NCI-H1417 (cell line): Measurements from ENCODE around the gene ATXN7L2.

Experiments
- DNase-seq, 3 experiments: peaks; one replicate each; lab custom pipeline; 2025; lab: John Stamatoyannopoulos, UW

Gene ATXN7L2

DNA sequence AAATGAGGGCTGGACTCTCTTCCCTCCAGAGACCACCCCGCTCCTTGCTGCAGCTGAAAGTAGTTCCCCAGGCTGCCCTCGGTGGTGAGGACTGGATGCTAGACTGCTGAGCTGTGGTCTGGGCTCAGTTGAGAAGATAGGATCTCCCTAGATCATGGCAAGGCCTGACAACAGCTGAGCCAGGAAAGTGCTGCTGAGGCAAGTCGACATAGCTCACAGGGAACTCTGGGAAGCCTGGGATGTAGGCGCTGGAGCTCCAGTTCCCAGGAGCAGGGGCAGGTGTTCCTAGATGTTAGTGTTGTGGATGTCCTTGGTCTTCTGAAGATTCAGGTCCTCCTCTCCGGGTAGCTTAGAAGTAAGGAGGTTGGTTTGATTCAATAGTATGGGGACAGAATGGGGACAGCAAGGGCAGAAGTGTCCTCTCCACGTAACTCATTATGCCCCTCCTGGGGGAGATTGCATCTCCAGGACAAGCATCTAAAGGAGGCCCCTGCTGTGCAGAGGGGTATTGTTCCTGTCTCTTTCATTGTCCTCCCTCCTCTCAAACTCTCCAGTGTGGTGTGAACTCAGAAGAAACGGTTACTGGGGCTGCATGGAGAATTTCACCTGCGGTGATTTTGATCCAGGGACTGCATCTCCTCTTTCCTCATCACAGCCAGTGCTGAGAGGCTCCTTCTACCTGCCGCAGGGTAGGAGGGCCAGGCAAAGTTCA, 13.9 kb downstream of the ATXN7L2 start:
- no peak for DNase-seq

DNA sequence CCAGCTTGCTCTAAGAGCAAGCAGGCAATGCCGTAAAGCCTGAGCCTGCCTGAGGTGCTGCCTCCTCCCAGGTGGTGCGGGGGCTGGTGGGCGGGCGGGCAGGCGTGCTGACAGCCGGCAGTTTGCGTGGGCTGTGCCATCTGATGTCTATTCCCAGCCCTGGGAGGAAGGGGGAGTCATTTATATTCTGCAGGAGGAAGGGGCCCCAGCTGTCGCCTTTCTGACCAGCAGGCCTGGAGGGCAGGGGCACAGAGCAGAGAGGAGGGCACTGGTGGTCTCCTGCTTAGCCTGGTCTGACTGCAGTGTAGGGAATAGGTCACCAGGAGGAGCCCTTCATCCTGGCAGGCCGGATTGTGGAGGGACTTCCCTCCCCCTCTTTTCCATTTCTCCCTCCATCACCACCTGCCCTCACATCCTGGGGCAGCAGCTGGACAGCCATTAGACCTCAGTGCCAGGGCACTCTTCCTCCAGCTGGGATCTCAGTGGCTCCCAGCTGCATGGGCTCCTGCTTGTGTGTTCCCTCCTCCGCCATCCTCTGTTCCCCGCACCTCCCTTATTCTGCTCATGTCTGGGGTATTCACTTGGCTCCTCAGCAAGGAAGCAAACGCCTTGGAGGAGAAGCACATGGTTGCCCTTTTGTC, 14.6 kb downstream of the ATXN7L2 start:
- peak in 1 of 3 experiments; percentile 65 for DNase-seq

GRCh38 chr1:109499081-109499480, 15.4 kb downstream of the ATXN7L2 start:
- DNase-seq, result no peak

GRCh38 chr1:109499661-109500536, 16.2 kb downstream of the ATXN7L2 start:
- peak in 2 of 3 experiments; percentile 11 to 35 for DNase-seq

- DNase-seq, result no peak
Measured at GRCh38 chr1:109500941-109501381, 17.3 kb downstream of the ATXN7L2 start.

GRCh38 chr1:109501644-109502363, 18.1 kb downstream of the ATXN7L2 start:
- DNase-seq, result no peak

DNA sequence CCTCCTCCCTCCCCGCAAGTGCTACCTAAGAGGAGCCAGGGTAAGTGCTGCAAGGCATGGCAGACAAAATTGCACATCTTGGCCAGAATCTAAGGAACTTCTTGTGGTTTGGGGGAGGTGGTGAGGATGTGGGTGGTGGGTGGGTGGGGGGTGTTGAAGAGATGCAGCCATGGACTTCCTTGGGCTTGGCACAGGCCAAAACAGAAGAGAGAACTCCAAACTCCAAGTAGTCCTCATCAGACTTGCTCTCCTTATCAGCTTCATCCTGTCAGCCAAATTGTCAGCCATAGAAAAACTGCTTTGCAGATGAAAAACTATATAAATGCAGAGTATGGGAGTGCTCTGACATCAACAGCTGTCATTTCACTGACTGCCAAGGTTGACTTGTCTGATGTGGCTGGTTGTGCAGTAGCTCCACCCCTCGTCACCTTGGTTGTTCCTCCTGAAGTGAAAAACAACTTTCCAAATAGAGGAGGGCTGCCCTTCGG, 18.7 kb downstream of the ATXN7L2 start:
- no peak for DNase-seq

- DNase-seq, result no peak
Measured at GRCh38 chr1:109503935-109504334, 20.2 kb downstream of the ATXN7L2 start.

GRCh38 chr1:109504974-109505373, 21.3 kb downstream of the ATXN7L2 start:
- DNase-seq, result no peak

DNA sequence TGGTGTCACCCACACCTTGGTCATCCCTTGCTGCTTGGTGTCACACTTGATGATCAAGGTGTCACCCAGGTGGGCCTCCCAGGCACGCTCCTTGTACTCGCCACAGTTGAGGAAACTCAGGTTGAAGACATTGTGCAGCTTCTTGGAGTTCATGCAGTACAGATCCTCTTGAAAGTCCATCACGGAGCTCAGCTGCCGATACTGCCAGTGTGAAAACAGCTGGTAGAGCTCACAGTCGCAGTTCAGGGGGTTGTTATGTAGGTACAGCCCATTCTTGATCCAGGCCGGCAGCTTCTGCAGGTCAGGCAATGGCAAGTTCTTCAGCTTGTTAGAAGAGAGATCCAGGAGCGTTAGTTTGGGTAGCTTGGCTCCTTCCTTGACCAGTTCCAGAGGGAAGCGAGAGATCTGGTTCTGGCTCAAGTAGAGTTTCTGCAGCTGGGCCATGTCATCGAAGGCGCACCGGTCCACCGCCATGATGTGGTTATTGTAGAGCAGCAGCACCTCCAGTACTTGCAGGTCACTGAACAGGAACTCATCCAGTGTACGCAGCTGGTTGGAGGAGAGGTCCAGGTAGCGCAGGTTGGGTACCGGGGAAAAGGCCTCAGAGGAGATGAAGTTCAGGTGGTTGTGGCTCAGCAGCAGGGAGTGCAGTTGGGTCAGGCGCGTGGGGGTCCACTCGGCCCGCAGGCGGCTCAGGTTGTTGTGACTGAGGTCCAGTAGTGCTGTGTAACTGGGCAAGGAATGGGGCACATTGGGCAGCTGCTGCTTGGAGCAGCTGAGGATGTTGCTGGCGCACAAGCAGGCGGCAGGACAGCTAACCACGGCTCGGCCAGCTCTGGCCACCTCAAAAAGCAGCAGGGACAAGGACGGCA, 24.5 kb downstream of the ATXN7L2 start:
- DNase-seq, result no peak

DNA sequence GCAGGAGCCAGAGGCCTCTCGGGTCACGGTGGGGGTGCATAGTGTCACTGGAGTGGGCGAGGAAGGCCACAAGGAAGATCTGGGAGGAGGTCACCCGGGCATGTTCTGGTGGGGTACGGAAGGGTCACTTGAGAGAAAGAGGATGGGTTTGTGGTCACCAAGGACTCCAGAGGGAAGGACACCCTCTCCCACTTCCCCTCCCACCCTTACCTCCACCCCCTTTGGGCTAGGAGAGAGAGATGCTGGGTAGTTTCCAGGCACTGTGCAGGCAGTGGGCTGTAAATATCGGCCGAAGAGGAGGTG, 25.1 kb downstream of the ATXN7L2 start:
- no peak for DNase-seq

DNA sequence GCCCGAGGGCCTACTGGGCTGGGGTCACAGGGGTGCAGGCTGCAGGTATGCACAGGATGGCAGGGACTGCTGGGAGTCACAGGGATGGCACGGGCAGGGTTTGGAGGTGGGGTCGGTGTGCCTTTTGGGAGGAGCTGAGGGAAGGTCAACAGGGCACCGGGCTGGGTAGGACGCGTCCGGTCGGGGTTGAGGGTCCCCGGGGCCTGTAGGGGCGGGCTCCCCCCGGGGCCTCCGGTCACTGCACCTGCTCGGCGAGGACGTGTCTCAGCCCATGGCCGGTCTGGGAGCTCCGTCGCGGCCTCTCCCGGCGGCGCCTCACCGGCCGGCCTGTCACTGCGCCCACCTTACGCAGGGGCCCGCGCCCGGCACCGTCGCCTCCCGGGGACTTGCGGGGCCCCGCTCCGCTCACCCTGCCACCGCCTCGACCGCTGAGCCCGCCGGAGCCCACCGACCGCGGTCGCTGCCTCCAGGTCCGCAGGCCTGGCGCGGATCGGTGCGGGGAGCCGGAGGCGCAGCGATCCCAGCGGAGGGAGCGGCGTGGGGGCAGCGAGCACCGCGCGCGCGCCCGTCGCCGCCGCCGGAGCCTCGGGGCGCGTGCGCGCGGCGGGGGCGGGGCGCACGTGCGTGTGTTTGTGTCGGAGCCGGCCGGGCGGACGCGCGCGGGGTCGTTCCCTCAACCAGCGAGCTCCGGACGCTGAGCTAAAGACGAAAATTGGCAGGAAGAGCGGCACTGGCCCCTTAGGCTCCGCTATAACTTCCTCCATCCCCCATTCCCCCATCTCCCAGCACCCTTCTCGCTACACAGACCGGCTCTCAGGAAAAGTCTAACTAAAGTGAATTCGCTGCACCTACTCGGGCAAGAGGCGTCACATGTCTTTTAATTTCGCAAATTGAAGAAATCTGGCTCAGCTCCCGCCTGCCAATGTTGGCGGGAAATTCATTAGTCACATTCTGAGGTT, 25.8 kb downstream of the ATXN7L2 start, which contains the start of gene AMIGO1:
Gene AMIGO1 (minus strand): TSS at position 552 of the 959 bp plus-strand sequence. CDS start 815 bp downstream, outside the sequence.
- DNase-seq, result peak; percentile 69 to 78 (median 74)

DNA sequence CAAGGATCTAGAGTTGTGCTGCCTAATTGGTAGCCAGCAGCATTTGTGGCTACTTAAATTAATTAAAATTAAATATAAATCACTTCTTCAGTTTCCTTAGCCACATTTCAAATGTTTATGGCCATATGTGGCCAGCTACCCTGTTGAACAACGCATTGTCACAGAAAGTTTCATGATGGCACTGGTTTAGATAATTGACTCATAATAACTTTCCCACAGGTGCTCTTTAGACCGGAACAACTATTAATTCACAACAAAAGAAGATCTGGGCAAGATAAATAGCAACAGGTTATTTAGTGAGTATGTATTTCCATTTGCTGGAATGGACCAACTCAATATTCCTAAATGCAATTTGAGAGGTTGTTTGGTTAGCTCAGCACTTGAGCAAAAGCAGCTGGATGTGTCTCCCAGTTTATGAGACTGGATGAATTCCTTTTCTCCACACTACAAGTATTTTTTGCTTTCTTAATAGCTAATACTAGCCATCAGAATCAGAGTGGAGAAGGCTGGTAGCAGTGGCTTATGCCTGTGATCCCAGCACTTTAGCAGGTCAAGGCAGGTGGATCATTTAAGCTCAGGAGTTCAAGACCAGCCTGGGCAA, 29.5 kb downstream of the ATXN7L2 start:
- peak in 1 of 3 experiments; percentile 25 for DNase-seq

GRCh38 chr1:109514846-109515245, 31.1 kb downstream of the ATXN7L2 start:
- no peak for DNase-seq

DNA sequence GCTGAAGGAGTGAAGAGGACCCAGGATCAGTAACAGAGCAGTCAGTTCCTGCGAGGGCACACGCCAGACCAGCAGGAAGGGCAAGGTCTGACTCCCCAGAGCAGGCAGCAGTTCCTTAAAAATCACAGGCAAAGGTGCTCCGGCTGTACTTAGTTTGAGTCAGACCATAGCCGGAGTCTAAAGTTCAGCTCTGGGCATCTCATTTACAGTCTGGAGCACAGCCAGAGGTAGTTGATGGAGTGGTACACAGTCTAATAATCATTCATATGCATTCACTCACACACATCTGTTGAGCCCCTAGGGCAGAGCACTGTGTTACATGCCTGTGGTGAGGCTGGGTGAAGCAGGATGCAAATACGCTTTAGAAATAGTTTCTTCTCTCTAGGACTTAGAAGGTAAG, 33.2 kb downstream of the ATXN7L2 start:
- DNase-seq, result no peak

DNA sequence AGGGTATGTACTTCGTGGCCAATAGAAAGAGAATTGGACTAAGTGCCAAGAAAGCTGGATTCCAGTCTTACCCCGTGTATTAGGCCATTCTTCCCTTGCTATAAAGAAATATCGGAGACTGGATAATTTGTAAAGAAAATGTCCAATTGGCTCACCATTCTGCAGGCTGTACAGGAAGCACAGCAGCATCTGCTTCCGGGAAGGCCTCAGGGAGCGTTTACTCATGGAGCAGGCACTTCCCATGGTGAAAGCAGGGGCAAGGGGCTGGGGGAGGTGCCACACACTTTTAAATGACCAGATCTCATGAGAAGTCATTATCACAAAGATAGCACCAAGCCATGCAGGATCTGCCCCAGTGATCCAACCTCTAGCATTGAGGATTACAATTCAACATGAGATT, 33.6 kb downstream of the ATXN7L2 start:
- no peak for DNase-seq

DNA sequence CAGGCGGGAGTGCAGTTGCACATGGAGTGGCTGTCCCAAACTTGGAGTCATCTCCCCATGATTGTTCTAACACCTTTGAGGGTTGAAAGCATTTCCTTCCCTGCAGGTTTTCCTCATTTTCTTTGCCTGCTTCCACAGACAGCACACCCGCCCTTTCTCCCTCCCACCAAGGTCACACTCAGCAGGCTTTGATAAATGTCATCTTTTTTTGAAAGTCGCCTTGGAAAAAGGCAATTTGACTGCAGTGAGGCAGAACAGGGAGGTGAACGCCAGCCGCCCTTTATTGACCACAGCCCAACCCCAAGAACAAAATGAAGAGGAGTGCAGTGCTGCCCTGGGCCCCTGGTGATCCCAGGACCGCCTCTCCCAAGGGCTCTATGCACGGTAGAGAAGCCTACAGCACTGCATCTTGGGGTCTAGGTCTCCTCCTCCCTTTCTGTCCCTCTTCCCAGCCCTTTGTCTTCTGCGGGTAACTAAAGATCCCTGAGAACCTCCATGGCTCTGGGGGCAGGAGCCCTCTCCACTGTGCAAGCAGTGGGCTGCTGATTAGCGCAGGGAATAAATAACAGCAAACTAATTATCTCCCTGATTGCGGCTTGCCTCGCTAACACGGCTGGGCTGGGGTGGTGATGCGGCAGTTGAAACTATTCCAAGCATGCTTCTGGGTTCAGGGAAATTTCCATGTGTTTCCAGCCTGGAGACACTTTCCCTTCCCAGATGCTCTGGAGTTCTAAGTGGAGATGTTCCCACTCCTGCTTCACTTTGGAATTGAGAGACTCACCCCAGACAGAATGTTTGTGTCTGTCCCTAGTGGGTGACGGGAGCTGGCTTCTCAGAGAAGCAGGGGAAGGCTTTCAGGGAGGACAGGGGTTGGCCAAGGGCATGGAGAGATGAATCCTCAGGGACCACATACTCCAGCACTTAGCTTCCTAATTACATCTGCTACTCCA, 37.6 kb downstream of the ATXN7L2 start:
- DNase-seq, result peak in 1 of 3 experiments; percentile 23

- no peak for DNase-seq
Measured at GRCh38 chr1:109522026-109522425, 38.3 kb downstream of the ATXN7L2 start.
